Activated T-cell treated with anti-CD3 and anti-CD28 coated beads, Interleukin-2, amount 50 U/mL, for 24 hours (primary cell): ENCODE data around the gene MAN1C1.

Experiments
- DNase-seq: peaks from one replicate; pipeline ENCODE4 v3.0.0-alpha.2; 2020
- H3K27ac Mint-ChIP-seq: 2 replicates; pipeline ENCODE4 v1.8.0; 2020; ENCODE audit warnings: mild to moderate bottlenecking, mixed read lengths
- H3K27me3 Mint-ChIP-seq: 2 replicates; pipeline ENCODE4 v1.8.0; 2020; ENCODE audit warnings: mixed read lengths
- H3K36me3 Mint-ChIP-seq: 2 replicates; pipeline ENCODE4 v1.8.0; 2020; ENCODE audit warnings: low read depth, mixed read lengths
- H3K4me1 Mint-ChIP-seq: 2 replicates; pipeline ENCODE4 v1.8.0; 2020; ENCODE audit warnings: low read depth, mixed read lengths
- H3K4me3 Mint-ChIP-seq: 2 replicates; pipeline ENCODE4 v1.8.0; 2020; ENCODE audit warnings: mild to moderate bottlenecking, moderate library complexity, mixed read lengths
- H3K9me3 Mint-ChIP-seq: 2 replicates; pipeline ENCODE4 v1.8.0; 2020; ENCODE audit warnings: mixed read lengths

Gene MAN1C1

DNA sequence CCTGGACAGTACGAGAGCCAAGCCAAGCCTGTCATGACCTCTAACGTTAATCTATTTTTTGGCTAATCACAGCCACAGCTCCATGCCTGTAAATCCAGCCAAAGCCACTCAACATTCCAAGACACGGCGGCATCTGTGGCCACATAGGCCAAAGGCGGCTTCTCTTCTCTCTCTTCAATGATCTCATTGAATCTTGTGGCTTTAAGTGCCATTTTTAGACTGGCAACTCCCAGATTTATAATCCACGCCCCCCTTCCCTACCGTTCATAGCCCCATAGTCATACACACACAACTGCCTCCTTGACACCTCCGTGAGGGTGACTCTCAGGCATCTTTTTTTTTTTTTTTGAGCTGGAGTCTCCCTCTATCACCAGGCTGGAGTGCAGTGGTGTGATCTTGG is 177.7 kb downstream of the MAN1C1 start:
- no peaks in the 10 kb centered on the region for H3K9me3 Mint-ChIP-seq
- no peak for DNase-seq
- H3K4me1 Mint-ChIP-seq, result peaks cover 45% of the 10 kb centered on the region
- H3K27ac Mint-ChIP-seq, result no peak overlapping the region
- H3K36me3 Mint-ChIP-seq, result peaks cover 3% of the 10 kb centered on the region
- no peak overlapping the region for H3K4me3 Mint-ChIP-seq
- no peaks in the 10 kb centered on the region for H3K27me3 Mint-ChIP-seq

- H3K27ac Mint-ChIP-seq, result no peak overlapping the region
- no peaks in the 10 kb centered on the region for H3K27me3 Mint-ChIP-seq
These were observed 178.6 kb downstream of the MAN1C1 start for GRCh38 chr1:25795211-25795610.

DNA sequence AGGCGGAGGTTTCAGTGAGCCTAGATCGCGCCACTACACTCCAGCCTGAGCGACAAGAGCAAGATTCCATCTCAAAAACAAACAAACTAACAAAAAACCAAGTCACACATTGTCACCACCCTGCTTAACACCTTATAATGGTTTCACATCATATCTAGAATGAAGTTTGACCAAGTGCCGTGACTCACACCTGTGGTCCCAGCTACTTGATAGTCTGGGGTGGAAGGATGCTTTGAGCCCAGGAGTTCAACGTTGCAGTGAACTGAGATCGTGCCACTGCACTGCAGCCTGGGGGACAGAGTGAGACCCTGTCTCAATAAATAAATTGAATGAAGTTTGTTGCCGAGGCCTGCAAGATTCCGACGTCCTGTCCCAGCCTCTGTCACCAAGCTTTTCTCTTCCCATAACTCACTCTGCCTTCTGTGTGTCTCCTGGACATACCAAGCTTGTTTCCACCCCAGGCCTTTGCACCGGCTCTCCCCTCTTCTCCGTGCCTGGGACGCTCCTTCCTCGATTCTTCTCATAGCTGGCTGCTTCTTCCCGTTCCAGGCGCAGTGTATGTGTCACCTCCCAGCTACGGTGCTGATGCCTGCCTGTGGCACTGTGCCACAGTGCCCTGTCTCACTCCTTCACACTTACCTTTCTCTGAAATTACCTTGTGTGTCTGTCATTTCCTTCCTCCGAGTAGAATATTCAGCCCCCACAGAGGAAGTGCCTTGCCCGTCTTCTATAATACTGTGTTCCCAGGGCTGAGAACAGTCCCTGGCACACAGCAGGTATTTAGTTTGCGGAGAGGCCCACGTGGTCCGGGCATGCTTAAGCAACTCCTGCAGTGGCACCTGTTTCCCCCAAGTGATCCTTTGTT is 179.6 kb downstream of the MAN1C1 start:
- Mint-ChIP-seq H3K27me3 (no peaks in the 10 kb centered on the region), H3K9me3 (no peaks in the 10 kb centered on the region), H3K4me3 (peak overlapping the region; percentile 12), H3K4me1 (peaks cover 57% of the 10 kb centered on the region), H3K36me3 (no peaks in the 10 kb centered on the region), H3K27ac (peak overlapping the region; percentile 38)
- DNase-seq, result no peak

More at GRCh38 chr1:25795211-25795610, 178.6 kb downstream of the MAN1C1 start:
- H3K36me3 Mint-ChIP-seq, result peaks cover under 1% of the 10 kb centered on the region
- no peaks in the 10 kb centered on the region for H3K9me3 Mint-ChIP-seq
- no peak overlapping the region for H3K4me3 Mint-ChIP-seq
- peaks cover 50% of the 10 kb centered on the region for H3K4me1 Mint-ChIP-seq
- no peak for DNase-seq

DNA sequence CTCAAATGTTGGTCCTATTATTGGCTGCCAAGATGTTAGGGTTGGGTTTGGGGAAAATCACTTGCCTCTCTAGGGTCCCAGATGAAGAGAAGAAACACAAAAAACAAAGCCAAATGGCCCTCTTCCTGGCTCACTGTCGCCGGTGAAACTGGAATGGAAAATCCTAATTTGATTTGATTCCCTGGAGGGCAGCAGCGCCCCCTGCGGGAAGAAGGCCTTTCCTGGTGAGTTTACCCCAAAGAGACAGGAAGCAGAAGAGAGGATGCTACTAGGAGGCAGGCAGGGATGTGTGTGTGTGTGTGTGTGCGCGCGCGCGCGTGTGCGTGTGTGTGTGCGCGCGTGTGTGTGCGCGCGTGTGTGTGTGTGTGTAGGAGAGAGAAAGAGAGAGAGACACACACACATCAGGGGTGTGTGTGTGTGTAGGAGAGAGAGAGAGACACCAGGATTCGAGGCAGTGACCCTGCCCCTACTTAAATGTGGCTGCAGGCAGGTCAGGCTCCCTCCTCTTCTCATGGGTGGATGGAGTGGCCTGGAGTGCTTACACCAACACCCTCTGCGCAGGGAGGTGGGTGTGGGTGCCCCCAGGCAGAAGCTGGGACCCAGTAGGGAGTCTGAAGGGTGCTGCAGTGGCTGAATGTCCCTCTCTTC is 180.3 kb downstream of the MAN1C1 start:
- peaks cover 61% of the 10 kb centered on the region for H3K4me1 Mint-ChIP-seq
- peak; percentile 90 for DNase-seq
- peak overlapping the region; percentile 12 for H3K4me3 Mint-ChIP-seq
- H3K27me3 Mint-ChIP-seq, result no peaks in the 10 kb centered on the region
- no peaks in the 10 kb centered on the region for H3K36me3 Mint-ChIP-seq
- H3K27ac Mint-ChIP-seq, result peak overlapping the region; percentile 38
- H3K9me3 Mint-ChIP-seq, result no peaks in the 10 kb centered on the region

DNA sequence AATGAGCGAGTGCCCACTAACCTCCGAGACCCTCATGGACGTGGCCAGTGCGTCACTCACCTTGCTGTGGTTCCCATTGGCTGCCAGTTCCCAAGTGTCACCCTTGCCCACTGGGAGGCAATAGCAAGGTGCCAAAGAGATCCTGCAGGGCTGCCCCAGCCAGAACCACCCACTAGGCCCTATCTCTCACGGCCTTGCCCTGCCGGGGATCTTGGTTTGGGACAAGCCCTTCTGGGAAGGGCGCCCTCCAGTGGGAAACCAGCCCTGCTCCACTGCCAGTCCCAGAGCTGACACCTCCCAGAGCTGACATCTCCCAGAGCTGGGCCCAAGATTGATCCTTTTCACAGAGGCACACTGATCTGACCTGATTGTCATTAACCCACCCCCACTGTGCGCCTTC is 181.3 kb downstream of the MAN1C1 start:
- H3K4me1 Mint-ChIP-seq, result peaks cover 71% of the 10 kb centered on the region
- H3K36me3 Mint-ChIP-seq, result no peaks in the 10 kb centered on the region
- no peak overlapping the region for H3K4me3 Mint-ChIP-seq
- DNase-seq, result no peak
- no peak overlapping the region for H3K27ac Mint-ChIP-seq
- H3K9me3 Mint-ChIP-seq, result no peaks in the 10 kb centered on the region
- H3K27me3 Mint-ChIP-seq, result no peaks in the 10 kb centered on the region

GRCh38 chr1:25798666-25799351 is 182.2 kb downstream of the MAN1C1 start:
- H3K4me3 Mint-ChIP-seq, result peak overlapping the region; percentile 65
- H3K27ac Mint-ChIP-seq, result no peak overlapping the region
- DNase-seq, result no peak
- no peaks in the 10 kb centered on the region for H3K27me3 Mint-ChIP-seq
- no peaks in the 10 kb centered on the region for H3K36me3 Mint-ChIP-seq
- H3K4me1 Mint-ChIP-seq, result peaks cover 72% of the 10 kb centered on the region
- H3K9me3 Mint-ChIP-seq, result no peaks in the 10 kb centered on the region

DNA sequence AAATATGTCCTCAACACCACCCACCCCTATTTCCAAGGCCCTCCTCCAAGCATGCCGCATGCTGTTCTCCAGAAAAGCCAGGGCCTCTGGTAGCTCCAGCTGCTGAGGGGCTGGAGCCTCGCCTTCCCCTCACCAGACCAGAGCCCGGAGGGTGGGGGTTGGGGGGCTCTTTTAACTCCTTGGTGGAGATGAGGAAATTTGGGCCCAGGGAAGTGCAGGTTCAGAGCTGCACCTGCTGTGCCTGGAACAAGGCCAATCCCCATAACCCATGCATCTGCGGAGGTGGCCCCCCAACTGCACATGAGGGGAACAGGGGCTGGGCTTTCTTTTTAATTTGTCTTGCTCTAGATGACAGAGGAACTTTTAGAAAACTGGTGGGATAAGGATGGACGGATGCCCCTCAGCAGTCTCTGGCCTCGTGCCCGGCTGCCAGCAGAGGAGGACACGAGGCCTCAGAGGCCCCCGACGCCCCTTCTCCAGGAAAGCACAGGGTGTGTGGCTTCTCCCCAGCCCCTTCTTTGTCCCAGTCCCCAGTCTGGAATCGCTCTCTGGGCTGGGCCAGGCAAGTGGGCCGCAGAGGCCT is 182.9 kb downstream of the MAN1C1 start:
- peak overlapping the region; percentile 65 for H3K4me3 Mint-ChIP-seq
- DNase-seq, result no peak
- no peaks in the 10 kb centered on the region for H3K9me3 Mint-ChIP-seq
- H3K27ac Mint-ChIP-seq, result peak overlapping the region; percentile 69
- H3K36me3 Mint-ChIP-seq, result no peaks in the 10 kb centered on the region
- no peaks in the 10 kb centered on the region for H3K27me3 Mint-ChIP-seq
- peaks cover 74% of the 10 kb centered on the region for H3K4me1 Mint-ChIP-seq

DNA sequence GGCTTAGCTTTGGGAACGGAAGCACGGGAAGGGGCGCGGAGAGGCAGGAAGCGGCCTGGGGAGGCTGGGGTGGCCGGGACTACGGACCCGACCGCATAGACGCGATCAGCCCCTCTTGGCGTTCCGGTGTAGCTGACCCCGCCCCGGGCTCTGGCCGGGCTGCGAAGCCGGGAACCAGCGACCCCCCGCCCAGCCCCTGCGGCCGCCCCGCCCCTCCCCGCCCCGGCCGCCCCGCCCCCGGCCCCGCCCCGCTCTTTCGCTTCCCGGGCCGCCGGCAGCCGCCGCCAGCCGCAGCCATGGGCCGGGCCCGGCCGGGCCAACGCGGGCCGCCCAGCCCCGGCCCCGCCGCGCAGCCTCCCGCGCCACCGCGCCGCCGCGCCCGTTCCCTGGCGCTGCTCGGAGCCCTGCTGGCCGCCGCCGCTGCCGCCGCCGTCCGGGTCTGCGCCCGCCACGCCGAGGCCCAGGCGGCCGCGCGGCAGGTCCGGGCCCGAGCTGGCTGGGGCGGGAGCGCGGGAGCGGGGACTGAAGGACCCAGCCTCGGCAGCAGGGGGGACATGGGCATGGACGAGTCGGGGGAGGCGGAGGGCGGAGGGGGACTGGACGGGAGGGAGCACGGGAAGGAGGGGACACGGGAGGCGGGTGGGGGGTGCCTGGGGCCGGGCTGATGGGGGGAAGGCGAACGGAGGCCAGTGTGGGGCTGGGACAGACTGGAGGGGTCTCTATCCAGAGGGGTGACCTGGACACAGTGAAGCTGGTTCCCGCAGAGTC is 183.5 kb downstream of the MAN1C1 start, which contains the start of gene SELENON:
SELENON (plus strand) TSS at position 259 of the 768 bp plus-strand sequence; CDS start at position 297, 38 bp downstream.
- peak within 1 kb of the TSS; percentile 82 for H3K4me3 Mint-ChIP-seq
- peaks cover 77% of the 10 kb centered on the region for H3K4me1 Mint-ChIP-seq

DNA sequence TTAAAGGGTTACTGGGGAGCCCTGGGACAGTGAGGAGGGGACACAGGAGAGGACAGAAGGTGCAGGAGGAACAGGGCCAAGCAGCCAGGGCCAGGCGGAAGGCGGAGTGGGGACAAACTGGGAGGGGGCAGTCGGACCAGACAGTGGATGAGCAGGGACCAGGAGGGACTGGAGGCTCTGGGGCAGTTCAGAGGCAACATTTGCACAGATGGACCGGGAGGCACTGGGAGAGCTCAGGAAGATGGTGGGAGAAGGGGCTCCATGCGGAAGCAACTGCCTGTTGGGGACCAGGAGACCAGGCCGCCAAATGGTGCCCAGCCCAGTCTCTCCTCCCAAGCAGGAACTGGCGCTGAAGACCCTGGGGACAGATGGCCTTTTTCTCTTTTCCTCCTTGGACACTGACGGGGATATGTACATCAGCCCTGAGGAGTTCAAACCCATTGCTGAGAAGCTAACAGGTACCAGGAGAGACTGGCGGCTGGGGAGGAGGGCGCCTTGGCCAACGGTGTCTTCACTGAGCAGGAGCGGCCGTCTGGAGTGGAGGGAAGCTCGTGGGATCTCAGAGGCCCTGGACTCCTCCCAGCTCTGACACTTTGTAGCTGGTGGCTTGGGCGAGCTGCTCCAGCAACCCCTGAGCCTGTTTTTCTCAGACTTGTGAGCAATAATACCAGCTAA is 184.2 kb downstream of the MAN1C1 start:
- Mint-ChIP-seq H3K27ac (peak overlapping the region; percentile 72), H3K4me1 (peaks cover 76% of the 10 kb centered on the region), H3K36me3 (peaks cover 8% of the 10 kb centered on the region), H3K9me3 (no peaks in the 10 kb centered on the region), H3K27me3 (no peaks in the 10 kb centered on the region), H3K4me3 (peak overlapping the region; percentile 82)
- no peak for DNase-seq

More for the DNA sequence above, 183.5 kb downstream of the MAN1C1 start, which contains the start of gene SELENON:
- peak; percentile 74 for DNase-seq
- peaks cover under 1% of the 10 kb centered on the region for H3K36me3 Mint-ChIP-seq
- H3K27me3 Mint-ChIP-seq, result no peaks in the 10 kb centered on the region
- H3K27ac Mint-ChIP-seq, result peak within 1 kb of the TSS; percentile 72
- no peaks in the 10 kb centered on the region for H3K9me3 Mint-ChIP-seq

GRCh38 chr1:25802915-25803314 is 186.3 kb downstream of the MAN1C1 start:
- H3K4me1 Mint-ChIP-seq, result peaks cover 55% of the 10 kb centered on the region
- no peak for DNase-seq

DNA sequence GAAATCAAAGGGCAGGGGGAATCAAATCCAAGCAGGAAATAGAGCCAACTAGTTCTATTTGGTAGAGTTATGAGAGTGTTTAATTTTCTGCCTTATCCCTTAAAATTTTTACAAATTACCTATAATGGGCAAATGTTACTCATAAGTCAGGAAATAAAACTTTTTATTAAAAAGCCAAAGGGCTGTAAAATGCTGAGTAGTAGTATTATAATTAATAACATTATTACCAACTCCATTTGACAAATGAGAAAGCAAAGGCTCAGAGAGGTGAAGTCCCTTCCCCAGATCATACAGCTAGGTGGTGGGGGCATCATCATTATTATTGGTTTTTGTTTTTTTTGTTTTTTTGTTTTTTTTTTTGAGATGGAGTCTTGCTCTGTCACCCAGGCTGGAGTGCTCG is 186.8 kb downstream of the MAN1C1 start:
- DNase-seq, result no peak
- Mint-ChIP-seq H3K4me1 (peaks cover 51% of the 10 kb centered on the region), H3K27me3 (no peaks in the 10 kb centered on the region), H3K36me3 (peaks cover 21% of the 10 kb centered on the region), H3K4me3 (no peak overlapping the region), H3K27ac (no peak overlapping the region), H3K9me3 (no peaks in the 10 kb centered on the region)

More at GRCh38 chr1:25802915-25803314, 186.3 kb downstream of the MAN1C1 start:
- H3K9me3 Mint-ChIP-seq, result no peaks in the 10 kb centered on the region
- H3K4me3 Mint-ChIP-seq, result no peak overlapping the region
- no peak overlapping the region for H3K27ac Mint-ChIP-seq
- H3K27me3 Mint-ChIP-seq, result no peaks in the 10 kb centered on the region
- peaks cover 21% of the 10 kb centered on the region for H3K36me3 Mint-ChIP-seq

DNA sequence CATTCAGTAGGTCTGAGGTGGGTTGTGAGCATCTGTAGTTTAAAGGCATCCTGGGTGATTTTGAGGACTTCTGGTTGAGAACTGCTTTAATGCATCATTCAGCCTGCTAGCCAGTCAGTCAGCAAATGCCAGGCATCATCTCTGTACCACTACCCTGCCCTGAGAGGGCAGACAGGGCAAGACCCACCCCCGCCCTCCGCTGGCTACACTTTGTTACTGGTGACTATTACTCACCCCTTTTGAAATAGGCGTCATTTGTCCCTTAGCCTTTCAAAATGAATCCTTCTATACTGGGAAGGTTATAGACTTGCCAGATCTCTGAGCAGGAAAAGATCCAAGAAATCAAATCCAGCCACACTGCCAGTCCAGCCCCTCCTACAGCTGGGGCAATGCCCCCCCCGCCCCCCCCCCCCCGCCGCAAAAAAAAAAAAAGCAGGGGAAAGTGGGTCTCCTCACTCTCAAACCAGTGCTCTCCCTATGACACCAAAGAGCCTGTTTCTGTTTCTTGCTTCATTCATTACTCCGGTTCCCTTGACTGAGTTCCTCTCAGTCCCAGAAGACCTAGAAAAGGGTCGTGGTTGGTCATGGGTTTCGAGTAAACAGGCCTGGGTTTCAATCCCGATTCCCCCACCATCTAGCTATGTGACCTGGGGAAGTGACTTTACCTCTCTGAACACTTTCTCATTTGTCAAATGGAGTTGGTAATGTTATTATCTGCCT is 187.8 kb downstream of the MAN1C1 start:
- Mint-ChIP-seq H3K9me3 (no peaks in the 10 kb centered on the region), H3K4me3 (no peak overlapping the region), H3K36me3 (peaks cover 29% of the 10 kb centered on the region), H3K4me1 (peaks cover 45% of the 10 kb centered on the region), H3K27me3 (no peaks in the 10 kb centered on the region), H3K27ac (peak overlapping the region; percentile 67)
- no peak for DNase-seq
